GM18907 (cell line): Measurements from ENCODE around the gene PANX2.
"Not testable (repeated sequence)": the region's sequence is repeated elsewhere in the genome, so short reads cannot be mapped to it uniquely, and the experiment has no call there.

Source experiments
- ATAC-seq: cut with Tn5 transposase; IDR thresholded peaks from one replicate; pipeline ENCODE4 v1.9.1; 2021; ENCODE audit warnings: mild to moderate bottlenecking, moderate library complexity; ENCODE audit not compliant: unreplicated experiment

The PANX2 gene, protein sequence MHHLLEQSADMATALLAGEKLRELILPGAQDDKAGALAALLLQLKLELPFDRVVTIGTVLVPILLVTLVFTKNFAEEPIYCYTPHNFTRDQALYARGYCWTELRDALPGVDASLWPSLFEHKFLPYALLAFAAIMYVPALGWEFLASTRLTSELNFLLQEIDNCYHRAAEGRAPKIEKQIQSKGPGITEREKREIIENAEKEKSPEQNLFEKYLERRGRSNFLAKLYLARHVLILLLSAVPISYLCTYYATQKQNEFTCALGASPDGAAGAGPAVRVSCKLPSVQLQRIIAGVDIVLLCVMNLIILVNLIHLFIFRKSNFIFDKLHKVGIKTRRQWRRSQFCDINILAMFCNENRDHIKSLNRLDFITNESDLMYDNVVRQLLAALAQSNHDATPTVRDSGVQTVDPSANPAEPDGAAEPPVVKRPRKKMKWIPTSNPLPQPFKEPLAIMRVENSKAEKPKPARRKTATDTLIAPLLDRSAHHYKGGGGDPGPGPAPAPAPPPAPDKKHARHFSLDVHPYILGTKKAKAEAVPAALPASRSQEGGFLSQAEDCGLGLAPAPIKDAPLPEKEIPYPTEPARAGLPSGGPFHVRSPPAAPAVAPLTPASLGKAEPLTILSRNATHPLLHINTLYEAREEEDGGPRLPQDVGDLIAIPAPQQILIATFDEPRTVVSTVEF

DNA sequence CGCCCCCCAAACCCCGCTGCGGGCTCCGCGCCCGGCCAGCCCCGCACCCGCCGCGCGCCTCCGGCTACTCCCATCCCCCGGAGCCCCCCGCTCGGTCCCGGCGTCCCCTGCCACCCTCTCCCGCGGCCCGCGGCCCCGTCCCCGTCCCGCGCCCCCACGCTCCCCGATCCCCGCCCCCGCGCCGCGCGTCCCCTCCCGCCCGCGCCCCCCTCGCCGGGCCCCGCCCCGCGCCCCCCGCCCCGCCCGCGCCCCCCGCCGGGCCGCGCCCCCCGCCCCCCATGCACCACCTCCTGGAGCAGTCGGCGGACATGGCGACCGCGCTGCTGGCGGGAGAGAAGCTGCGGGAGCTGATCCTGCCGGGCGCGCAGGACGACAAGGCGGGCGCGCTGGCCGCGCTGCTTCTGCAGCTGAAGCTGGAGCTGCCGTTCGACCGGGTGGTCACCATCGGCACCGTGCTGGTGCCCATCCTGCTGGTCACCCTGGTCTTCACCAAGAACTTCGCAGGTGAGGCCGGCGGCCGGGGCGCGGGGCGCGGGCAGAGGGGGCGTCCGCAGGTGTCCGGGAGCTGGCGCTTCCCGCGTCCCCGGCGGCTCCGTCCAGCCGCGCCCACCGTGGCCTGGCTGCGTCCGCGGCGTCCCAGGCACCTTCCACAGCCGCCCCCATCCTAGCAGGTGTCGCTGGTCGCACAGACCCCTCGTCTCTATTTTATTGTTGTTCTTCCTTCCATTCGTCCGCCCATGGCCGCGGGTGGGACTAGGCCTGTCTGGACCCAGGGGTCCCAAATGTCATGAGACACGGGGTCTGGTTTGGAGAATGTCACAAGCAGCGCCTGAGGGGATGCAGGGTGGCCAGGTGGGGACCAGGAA, at the start of gene PANX2:
Gene PANX2 (plus strand): TSS at position 279 of the 866 bp plus-strand sequence. CDS start 0 bp downstream, at position 279.
- no peak for ATAC-seq

DNA sequence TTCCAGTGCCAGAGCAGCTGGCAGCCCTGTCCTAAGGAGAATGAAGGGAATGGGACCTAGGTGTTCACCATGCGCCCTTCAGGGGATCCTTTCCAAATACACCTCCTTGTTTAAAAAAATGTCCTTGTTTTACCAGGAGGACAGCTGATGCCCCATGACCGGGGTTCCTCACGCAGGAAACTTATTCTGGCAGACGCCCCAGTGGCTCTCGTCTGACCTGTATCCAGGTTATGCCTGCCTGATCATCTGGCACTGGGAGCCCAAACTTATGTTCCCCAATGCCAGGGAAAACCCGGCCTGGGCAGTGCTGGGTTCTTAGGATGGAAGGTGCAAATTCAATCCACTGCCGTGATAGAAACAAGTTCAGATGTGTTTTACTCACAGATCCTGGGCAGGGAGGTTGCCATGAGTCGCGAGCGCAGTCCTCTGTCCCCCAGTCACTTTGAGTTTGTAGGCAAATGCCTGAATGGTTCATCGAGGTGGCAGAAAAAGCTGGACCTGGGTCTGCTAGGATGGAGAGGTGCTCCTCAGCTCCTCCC, 49.3 kb upstream of the PANX2 start:
- no peak for ATAC-seq

- ATAC-seq: no peak
These were observed 47.4 kb upstream of the PANX2 start for GRCh38 chr22:50123119-50123518.

DNA sequence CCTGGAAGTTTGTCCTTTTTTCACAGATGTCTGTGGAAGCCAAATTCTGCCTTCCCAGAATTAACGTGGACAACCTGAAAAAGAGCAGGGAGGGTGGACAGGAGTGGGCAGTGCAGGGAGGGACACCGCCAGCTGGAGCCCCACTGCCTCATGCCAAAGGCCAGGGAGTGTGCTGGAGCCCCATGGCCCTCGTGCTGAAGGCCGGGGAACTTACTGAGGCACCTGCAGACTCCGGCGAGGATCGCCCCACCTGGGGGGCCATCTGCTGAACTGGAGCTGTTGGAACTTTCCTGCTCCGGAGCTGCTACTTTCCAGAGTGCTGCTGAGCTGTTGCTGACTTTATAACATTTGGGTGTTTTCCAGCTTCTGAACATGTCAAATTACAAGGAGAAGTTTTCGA, 45.5 kb upstream of the PANX2 start:
- ATAC-seq: no peak

DNA sequence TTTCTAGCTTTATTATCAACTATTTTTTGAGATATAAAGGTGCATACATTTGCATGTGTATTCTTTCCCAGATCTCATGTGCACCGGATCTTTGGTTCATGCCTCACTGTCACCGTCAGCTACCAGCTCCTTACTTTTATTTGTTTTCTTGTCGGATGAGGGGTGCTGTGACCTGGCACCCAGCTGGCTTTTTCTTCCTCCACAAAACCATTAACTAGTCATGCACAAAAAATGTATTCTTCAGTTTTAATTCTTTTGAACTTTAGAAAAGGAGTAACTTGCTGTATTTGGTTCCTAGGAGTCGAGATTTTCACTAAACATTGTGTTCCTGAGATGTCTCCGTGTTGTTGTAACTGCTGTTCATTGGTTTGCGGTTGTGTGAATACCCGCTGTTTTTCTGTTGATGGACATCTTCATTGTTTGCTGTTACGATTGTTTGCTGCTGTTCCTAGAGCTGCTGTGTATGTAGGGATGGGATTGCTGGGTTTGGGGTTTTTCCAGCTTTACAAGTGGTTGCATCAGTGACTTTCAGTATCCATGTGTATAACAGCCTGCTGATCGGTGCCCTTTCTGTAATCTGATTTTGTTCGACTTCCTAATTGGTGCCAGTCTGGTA, 41.3 kb upstream of the PANX2 start:
- no peak for ATAC-seq

DNA sequence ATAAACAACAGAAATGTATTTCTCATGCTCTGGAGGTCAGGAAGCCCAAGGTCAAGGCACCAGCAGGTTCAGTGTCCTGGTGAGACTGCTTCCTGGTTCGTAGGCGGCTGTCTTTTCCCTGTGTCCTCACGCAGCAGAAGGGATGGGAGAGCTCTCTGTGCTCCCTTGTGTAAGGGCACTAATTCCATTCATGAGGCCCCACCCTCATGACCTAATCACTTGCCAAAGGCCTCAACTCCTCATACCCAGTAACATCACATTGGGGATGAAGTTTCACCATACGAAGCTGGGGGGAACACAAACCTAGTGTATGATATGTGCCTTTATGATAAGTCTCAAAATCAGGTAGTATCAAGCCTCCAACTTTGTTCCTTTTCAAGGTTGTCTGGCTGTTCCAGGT, 38.6 kb upstream of the PANX2 start:
- no peak for ATAC-seq

- no peak for ATAC-seq
These were observed 36.0 kb upstream of the PANX2 start for GRCh38 chr22:50134481-50134880.

DNA sequence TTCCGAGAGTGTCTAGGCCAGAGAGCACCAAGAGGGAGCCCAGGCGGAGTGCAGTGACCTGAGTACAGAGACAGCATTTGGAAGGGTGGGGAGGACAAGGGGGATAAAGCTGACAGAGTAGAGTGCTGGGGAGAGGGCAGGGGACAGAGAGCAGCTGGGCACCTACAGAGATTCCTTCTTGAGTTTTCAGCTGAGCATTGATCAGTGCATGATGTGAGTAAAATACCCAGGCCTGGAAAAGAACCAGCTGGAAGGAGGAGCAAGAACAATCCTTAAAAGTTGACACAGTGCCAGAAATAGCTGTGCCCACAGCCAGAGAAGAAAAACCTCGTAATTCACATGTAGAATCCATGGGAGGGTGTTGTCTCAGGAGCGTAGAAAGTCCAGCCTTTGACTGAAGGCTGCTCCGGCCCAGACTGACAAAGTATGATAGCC, 33.9 kb upstream of the PANX2 start:
- ATAC-seq: no peak

GRCh38 chr22:50137277-50137676, 33.3 kb upstream of the PANX2 start:
- ATAC-seq: not testable (repeated sequence)

DNA sequence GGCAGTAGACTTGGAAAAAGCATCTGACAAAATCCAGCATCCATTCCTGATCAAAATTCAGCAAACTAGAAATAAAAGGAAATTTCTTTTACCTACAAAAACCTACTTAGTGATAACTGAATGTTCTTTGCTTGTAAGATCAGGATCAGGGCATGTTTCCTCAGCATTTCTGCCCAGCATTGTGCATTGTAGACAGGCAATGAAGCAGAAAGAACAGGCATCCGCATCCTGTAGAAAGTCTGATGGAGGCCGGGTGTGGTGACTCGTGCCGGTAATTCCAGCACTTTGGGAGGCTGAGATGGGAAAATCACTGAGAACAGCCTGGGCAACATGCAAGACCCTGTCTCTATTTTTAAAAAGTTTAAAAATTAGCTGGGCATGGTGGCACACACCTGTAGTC, 32.5 kb upstream of the PANX2 start:
- no peak for ATAC-seq

GRCh38 chr22:50138988-50139387, 31.5 kb upstream of the PANX2 start:
- no peak for ATAC-seq

- ATAC-seq: no peak
These were observed 30.6 kb upstream of the PANX2 start for GRCh38 chr22:50139843-50140415.

DNA sequence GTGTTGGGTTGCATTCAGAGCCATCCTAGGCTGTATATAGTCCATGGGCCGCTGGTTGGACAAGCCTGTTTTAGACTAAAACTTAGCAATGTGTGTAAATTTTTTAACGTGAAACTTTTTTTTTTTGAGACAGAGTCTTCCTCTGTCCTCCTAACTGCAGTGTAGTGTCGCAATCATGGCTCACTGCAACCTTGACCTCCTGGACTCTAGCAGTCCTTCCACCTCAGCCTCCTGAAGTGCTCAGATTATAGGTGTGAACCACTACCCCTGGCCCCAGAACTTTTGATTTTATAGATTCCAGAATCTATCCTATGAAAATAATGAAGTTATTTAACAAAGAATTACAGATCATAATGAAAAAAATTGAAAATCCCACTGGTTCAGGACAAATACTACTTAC, 29.9 kb upstream of the PANX2 start:
- no peak for ATAC-seq

GRCh38 chr22:50141462-50141861, 29.1 kb upstream of the PANX2 start:
- ATAC-seq: no peak

GRCh38 chr22:50141891-50142363, 28.6 kb upstream of the PANX2 start:
- no peak for ATAC-seq

DNA sequence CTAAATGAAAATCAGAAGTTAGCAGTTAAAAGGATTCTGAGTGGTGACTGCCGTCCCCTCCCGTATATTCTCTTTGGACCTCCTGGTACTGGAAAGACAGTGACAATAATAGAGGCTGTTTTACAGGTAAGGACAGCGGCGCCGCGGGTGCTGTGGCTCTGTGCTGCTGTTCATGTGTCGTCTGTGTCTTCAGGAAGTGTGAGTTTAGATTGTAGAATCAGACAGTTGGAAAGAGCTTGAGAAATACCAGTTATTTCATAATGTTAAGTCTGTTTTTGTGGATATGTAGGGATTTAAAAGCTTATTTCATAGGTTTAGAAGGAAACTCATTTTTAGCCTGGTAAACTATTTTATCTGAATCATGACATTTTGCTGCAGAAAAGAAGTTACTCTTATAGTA, 27.4 kb upstream of the PANX2 start:
- no peak for ATAC-seq

DNA sequence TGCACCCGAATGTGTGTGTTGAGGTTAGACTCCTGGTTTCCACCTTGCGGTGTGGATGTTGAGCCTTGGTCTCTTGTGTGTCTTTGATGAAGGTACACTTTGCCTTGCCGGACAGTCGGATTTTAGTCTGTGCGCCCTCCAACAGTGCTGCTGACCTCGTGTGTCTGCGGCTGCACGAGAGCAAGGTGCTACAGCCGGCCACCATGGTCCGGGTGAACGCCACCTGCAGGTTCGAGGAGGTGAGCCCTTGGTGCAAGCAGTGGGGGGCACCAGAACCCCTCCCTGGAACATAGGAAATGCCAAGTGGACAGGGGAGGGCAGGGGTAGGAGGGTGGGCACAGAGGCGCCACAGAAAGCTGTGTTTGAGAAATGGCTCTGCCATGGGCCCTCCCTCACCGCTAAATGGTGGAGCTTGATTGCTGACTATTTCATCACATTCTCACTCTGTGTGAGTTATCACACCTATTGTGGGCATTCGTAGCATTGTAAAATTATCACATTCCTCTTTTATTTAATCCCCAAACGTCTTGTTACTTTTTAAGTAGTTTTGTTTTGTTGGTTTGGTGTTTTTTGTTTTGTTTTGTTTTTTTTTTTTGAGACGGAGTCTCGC, 26.4 kb upstream of the PANX2 start:
- ATAC-seq: no peak

GRCh38 chr22:50145721-50146438, 24.7 kb upstream of the PANX2 start:
- ATAC-seq: no peak
